H54 (cell line): Measurements from ENCODE around the gene FUOM.
"Not testable (repeated sequence)": the region's sequence is repeated elsewhere in the genome, so short reads cannot be mapped to it uniquely, and the experiment has no call there.

ENCODE experiments used
- DNase-seq: peaks from one replicate; pipeline ENCODE4 v3.0.0; 2011; ENCODE audit warnings: low spot score, mixed read lengths; ENCODE audit not compliant: insufficient read length
- FAIRE-seq: peaks from 3 replicates; lab custom pipeline; 2011; peaks lifted over from hg19 to GRCh38; lab: Jason Lieb, UNC
- POLR2A ChIP-seq: IDR thresholded peaks from 2 replicates; pipeline ENCODE4 v1.6.1; 2011; ENCODE audit warnings: low read depth, mild to moderate bottlenecking, low read length

The FUOM gene

DNA sequence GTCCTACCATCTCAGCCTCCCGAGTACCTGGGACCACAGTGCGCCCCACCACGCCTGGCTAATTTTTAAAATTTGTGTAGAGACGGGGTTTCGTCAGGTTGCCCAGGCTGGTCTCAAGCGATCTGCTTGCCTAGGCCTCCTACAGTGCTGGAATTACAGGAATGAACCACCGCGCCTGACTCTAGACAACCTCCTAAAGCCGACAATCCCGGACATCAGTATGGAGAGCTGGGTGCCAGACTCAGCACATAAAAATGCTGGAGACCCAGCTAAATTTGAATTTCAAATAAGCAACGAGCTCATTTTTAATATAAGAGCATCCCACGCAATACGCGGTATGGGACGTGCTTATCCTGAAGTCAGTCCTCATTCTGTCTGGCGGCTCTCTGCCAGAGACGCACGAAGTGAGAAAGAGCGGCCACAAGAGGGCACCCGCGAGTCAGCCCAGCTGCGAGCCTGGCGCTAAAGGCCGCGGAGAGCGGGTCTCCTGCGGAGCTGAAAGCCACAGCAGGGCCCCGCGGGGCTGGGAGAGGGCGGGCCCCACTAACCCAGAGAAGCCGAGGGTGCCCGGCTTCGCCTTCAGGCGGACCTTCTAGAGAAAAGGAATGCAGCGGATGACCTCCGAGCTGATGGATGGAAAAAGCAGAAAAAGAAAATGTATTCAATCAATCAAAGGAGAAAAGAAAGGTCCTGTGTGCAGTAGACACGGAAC is 28.2 kb downstream of the FUOM start:
- FAIRE-seq (no peak), DNase-seq (peak; percentile 86)
- no peak for TF ChIP-seq POLR2A

DNA sequence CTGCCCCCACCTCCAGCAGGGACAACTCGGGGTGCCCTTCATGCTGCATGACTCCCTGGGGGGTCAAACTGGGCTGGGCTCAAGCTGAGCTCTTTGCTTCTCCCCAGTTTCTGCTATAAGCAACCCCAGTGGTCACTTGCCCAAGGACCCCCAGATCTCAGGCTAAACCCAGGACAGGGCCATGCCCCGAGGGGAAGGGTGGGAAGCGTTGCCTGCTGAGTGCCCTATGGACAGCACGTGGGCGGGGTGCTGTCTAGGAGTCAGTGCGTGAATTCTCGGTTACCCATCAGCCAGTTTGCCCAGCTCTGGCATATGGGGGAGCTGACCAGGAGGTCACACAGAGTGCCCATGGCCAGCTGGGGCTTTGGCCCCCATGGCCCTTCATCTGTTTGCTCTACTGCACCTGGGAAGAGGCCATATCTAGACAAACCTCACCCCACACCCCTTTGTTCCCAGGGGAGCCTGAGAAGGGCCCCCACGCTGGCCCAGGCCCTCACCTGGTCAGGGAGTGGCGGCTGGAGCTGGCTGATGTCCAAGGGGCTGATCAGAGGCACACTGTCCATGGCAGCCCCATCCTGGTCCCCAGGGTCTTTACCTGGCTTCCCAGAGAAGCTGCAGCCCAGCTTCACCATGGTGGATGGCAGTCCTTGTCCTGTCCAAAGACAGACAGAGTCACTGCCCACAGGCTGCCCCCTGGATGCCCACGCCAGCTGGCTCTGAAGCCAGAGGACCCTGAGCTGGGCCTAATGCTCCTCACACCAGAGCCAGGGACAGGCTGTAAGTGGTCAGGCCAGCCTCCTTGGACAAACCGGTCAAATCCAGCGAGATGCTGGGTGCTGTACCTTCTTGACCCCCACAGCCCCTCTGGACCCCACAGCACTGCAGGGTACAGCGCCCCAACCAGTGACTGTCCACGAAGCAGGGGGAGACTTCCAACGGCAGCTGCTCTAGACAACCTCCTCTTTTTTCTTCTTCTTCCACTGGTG is 29.2 kb downstream of the FUOM start:
- no peak for TF ChIP-seq POLR2A
- DNase-seq (no peak), FAIRE-seq (no peak)

DNA sequence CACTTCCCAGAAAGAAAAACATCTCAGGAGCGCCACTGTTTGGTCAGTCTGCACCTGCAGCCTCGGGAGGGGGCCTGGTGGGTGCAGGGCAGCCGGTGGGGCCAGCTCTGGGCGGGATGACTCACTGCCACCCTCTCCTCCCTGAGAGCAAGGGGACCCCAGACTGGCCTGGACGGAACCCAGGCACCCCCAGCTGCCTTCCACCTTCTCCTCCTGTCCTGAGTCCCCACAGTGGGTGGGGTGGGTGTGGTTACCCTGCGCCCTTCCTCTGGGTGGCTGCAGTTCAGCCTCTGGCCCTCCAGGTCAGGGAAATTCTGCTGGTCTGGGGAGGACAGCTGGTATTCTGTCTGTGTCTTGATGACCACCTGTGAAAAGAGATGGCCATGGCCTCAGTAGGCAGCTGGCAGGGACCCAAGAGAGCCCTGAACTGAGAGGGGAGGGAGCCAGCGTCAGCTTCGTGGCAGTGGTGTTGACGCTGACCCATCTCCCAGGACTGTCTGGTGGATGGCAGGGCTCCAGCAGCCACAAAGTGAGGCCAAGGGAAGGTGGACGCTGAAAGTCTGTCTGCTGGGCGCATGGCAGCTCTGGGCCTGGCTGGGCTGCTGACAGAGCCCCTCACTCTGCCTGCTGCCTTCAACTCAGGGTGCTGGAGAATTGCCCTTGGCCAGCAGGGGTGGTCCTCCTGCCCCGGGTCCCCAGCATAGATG is 30.0 kb downstream of the FUOM start:
- no peak for FAIRE-seq
- peak; percentile 62 for DNase-seq
- TF ChIP-seq POLR2A: no peak

DNA sequence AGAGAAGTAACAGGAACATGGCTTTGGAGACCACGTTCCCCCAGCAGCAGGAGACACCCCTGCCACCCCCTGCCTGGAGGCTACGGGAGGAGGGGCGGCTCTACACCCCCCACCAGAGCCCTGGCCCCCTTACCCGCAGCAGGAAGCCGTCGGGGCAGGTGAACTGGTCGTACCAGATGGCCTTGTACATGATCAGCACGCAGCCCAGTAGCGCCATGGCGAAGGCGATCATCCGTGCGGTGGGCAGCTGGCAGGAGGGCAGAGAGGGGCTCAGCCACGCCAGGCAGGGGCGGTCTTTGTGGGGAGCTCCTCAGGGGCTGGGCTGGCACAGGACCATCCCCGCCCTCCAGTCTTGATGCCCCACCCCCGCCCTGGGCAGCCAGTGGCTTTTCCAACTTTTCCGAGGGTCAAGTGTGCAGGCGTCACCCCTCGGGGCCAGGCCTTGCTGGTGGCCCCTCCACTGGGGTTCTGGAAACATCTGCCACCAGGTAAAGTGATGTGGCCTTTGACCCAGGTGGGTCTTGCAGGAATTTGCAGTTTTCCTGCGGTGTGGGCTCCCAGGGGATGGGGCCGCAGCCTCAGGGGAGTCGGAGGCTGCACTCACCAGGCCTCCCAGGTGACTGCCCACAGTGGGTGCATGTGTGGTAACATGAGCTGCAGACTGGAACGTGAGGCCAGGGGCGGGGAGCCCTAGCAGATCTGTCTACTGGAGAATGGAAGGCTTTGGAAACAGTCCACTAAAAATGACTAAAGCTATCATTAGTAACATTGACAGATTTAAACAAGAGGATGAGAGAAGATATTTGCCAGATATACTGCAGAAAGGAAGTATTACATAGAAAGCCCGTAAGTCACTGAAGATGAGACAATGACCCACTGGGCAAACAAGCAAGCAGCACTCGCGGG is 30.8 kb downstream of the FUOM start:
- peak; percentile 71 for DNase-seq
- no peak for TF ChIP-seq POLR2A
- FAIRE-seq: no peak

DNA sequence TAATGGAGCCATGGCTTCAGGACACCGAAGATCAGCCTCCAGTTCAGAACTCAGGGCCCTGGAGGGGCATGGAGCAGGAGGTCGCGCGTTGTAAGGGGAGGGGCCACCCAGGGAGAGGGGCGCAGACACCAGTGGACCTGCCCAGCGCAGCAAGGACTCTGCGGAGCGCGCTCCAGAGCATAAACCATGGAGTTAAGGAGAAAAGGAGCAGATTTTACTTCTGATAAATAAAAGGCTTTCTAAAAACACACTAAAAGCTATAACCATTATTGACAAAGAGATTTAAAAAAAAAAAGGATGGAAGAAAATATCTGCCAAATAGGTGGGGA is 31.6 kb downstream of the FUOM start:
- no peak for TF ChIP-seq POLR2A
- FAIRE-seq (no peak), DNase-seq (no peak)

DNA sequence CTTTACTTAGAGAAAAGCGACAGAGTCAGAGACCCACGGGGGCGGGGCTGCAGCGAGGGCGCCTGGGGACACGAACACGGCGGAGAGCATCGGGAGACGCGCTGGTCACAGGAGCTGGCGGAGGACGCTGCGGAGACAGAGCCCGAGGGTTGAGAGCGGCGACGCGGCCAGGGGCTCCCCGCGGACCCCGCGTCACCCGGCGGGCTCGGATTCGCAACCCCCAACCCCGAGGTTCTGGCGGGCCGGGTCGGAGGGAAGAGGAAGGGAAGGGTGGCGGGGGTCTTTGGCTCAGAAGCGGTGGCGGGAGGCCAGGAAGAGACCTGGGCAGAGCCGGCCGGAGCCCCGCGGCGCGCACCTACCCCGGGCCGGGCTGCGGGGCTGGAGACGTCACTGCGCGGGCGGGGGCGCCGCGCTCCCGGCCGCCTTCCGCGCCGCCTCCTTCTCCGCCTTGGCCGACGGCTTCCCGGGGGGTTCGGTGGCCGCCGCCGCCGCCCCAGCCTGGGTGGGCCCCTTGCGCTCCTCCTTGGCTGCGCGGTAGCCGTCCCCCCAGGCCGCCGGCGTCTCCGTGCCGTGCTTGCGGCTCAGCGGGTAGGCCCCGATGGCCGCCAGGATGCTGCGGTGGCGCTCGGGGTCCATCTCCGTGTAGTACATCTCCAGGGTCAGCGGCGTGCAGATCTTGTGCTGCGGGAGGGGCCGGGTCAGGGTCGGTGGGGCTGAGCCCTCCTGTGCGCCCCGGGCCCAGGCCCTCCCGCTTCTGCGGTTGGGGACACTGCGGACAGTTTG is 32.2 kb downstream of the FUOM start:
- no peak for TF ChIP-seq POLR2A
- FAIRE-seq (no peak), DNase-seq (no peak)

DNA sequence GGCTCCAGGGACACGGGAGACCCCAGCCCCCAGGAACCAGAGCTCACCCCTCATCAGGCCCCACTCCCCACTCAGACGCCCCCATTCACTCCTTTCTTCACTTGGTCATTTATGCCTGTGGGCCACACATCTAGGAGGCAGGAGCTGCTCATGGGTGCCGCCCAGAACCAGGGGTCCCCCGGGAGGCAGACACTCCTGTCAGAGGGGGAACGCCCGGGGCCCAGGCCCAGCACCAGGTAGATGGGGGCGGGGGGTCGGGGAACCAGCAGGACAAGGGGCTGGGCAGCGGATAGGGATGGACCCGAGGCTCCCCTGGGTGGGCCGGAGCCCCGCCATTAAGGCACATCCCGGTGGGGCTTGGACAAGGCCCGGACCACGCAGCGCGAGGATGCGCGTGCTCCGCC is 33.0 kb downstream of the FUOM start:
- TF ChIP-seq POLR2A: no peak
- no peak for DNase-seq
- FAIRE-seq: no peak

DNA sequence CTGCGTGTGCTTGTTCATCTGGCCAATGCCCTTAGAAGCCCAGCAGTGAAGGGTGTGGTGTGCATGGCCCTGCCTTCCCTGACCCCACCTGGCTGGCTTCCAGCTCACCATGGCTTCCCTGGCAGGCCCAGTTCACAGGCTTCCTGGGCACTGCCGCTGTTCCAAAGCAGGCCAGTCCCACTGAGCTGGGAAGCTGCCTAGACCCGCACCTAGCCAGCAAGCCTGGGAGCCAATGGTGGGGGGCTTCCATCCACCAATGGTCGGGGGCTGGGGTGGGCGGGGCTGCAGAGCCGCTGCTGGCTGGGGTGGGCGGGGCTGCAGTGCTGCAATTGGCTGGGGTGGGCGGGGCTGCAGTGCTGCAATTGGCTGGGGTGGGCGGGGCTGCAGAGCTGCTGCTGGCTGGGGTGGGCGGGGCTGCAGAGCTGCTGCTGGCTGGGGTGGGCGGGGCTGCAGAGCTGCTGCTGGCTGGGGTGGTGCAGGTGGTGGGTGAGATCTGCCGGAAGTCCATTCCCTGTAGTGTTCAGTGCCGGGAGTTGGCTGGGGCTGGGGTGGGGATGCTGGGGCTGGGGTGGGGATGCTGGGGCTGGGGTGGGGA is 33.5 kb downstream of the FUOM start:
- DNase-seq (peak; percentile 90), FAIRE-seq (no peak)
- TF ChIP-seq POLR2A: no peak

DNA sequence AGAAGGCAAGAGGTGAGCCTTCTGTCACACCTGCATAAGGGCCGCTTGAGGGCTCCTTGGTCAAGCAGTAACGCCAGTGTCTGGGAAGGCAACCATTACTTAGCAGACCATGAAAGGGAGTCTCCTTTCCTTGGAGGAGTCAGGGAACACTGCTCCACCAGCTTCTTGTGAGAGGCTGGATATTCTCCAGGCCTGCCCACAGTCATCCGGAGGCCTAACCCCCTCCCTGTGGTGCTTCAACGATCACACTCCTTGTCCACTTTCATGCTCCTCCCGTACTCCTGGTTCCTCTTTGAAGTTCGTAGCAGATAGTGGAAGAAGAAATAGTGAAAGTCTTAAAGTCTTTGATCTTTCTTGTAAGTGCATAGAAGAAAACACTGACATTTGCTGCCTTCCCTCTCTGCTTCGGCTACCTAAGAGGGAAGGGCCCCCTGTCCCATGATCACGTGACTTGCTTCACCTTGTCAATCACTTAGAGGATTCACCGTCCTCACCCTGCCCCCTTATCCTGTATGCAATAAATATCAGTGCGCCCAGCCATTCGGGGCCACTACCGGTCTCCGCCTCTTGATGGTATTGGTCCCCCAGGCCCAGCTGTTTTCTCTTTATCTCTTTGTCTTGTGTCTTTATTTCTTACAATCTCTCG is 35.6 kb downstream of the FUOM start:
- not testable (repeated sequence) for FAIRE-seq, DNase-seq

DNA sequence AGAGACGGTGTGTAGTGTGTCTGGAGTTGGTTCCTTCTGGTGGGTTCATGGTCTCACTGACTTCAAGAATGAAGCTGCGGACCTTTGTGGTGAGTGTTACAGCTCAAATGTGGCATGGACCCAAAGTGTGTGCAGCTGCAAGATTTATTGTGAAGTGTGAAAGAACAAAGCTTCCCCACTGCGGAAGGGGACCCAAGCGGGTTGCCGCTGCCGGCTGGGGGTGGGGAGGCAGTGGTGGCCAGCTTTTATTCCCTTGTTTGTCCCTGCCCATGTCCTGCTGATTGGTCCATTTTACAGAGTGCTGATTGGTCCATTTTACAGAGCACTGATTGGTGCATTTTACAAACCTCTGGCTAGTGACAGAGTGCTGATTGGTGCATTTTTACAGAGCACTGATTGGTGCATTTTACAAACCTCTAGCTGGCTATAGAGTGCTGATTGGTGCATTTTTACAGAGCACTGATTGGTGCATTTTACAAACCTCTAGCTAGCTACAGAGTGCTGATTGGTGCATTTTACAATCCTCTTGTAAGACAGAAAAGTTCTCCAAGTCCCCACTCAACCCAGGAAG is 36.9 kb downstream of the FUOM start:
- FAIRE-seq, DNase-seq: not testable (repeated sequence)

DNA sequence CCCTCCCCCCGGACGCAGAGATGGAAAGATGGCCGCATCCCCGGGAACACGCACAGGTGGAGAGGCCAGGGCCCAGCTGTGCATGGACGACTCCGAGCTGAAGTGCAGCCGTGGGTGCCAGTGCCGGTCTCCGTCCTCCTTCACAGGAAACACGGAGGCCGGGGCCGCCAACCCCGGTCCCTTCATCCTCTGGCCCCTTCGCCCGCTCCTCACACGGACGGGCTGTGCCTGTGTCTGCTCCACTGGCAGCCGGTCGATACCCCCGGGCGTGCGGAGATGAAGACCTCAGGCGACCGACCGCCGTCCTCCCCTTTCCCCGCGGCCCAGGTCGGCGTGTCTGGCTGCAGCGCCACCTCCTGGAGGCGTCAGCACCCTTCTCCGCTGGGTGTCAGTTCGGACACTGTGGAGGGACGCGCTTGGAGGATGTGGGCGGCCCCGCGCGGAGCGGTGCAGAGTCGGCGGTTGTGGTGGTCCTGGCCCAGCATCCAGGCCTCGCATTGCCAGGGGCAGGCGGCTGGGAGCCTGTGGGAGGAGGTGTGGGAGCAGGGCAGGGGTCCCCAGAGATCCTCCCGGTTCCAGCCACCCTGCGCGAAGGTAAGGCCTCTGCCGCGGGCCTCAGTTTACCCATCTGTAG is 39.2 kb downstream of the FUOM start:
- no peak for FAIRE-seq
- no peak for TF ChIP-seq POLR2A

DNA sequence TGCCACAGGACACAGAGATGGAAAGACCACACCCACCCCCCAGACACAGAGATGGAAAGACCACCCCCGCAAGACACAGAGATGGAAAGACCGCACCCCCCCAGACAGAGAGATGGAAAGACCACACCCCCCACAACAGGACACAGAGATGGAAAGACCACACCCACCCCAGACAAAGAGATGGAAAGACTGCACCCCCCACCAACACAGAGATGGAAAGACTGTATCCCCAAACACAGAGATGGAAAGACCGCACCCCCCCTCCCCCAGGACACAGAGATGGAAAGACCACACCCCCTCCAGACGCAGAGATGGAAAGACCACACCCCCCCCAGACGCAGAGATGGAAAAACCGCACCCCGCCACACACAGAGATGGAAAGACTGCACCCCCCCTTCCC is 41.1 kb downstream of the FUOM start:
- TF ChIP-seq POLR2A: no peak
- DNase-seq: no peak
- FAIRE-seq: no peak

More for the DNA sequence above, 39.2 kb downstream of the FUOM start:
- DNase-seq: peak; percentile 52
